HG02852 (cell line): Measurements from ENCODE around the gene PFN3.
"Not testable (repeated sequence)": the region's sequence is repeated elsewhere in the genome, so short reads cannot be mapped to it uniquely, and the experiment has no call there.

Experiments
- ATAC-seq: cut with Tn5 transposase; IDR thresholded peaks from one replicate; pipeline ENCODE4 v1.9.1; 2021; ENCODE audit warnings: mild to moderate bottlenecking, moderate library complexity; ENCODE audit not compliant: unreplicated experiment

Gene PFN3

GRCh38 chr5:177362610-177363507 is 37.6 kb downstream of the PFN3 start:
- peak; percentile 49 for ATAC-seq

- no peak for ATAC-seq
Measured at GRCh38 chr5:177362292-177362609, 38.2 kb downstream of the PFN3 start.

- ATAC-seq: no peak
Measured at GRCh38 chr5:177361418-177362291, 38.8 kb downstream of the PFN3 start.

- not testable (repeated sequence) for ATAC-seq
Measured at GRCh38 chr5:177360740-177361139, 39.7 kb downstream of the PFN3 start.

GRCh38 chr5:177359860-177360259 is 40.6 kb downstream of the PFN3 start:
- no peak for ATAC-seq

GRCh38 chr5:177359451-177359851 is 41.0 kb downstream of the PFN3 start:
- no peak for ATAC-seq

- no peak for ATAC-seq
Measured at GRCh38 chr5:177358370-177358819, 42.1 kb downstream of the PFN3 start.

GRCh38 chr5:177357459-177358351 is 42.8 kb downstream of the PFN3 start, which contains the start of gene RGS14:
RGS14 (plus strand) TSS chr5:177357924; CDS start chr5:177358025, 101 bp downstream.
- peak; percentile 94 for ATAC-seq

- no peak for ATAC-seq
Measured at GRCh38 chr5:177357146-177357458, 43.4 kb downstream of the PFN3 start.

- no peak for ATAC-seq
Measured at GRCh38 chr5:177356746-177357145, 43.7 kb downstream of the PFN3 start.

- no peak for ATAC-seq
Measured at GRCh38 chr5:177355868-177356168, 44.6 kb downstream of the PFN3 start.

GRCh38 chr5:177355162-177355867 is 45.1 kb downstream of the PFN3 start:
- no peak for ATAC-seq

GRCh38 chr5:177354711-177355110 is 45.8 kb downstream of the PFN3 start:
- ATAC-seq: no peak

GRCh38 chr5:177354256-177354655 is 46.2 kb downstream of the PFN3 start:
- no peak for ATAC-seq

- ATAC-seq: no peak
Measured at GRCh38 chr5:177353093-177353492, 47.4 kb downstream of the PFN3 start.

- peak; percentile 91 for ATAC-seq
Measured at GRCh38 chr5:177351392-177352329, 48.8 kb downstream of the PFN3 start, which contains the start of gene LMAN2. LMAN2 (minus strand) TSS chr5:177351668; CDS start chr5:177351647, 21 bp downstream.

GRCh38 chr5:177350776-177351391 is 49.6 kb downstream of the PFN3 start:
- ATAC-seq: no peak
